HepG2 (cell line): ENCODE measurements around the gene TM2D3. TPM values are rescaled to one million over a fixed set of nuclear protein-coding genes. Genes with fewer than 3 reads are reported as not detected.

Source experiments
- ATAC-seq: fragments of 200-7000 bp; cut with Tn5 transposase; 3 replicates; pipeline ENCODE4 v1.9.1; 2020; ENCODE audit warnings: mild to moderate bottlenecking, moderate library complexity
- BruUV-seq: library from RNA; stranded (reverse); fragments of 400-500 nt; replicated peaks from 2 replicates; lab custom pipeline; 2021; lab: Mats Ljungman, UMichigan
- CTCF ChIA-PET: fragments of 300-600 bp; formaldehyde crosslinking; extraction: SDS; loops from one replicate; lab custom pipeline; 2021; ENCODE audit warnings: low total read pairs, inconsistent platforms, low intra/inter-chr PET ratio; lab: Yijun Ruan, JAX
- POLR2A ChIA-PET: fragments of 350-600 bp; sonication (Branson Sonifier 250); formaldehyde crosslinking; loops from one replicate; lab custom pipeline; 2020; ENCODE audit warnings: antibody characterized with exemption, inconsistent platforms; lab: Yijun Ruan, JAX
- DNase-seq: peaks from one replicate; pipeline ENCODE4 v3.0.0-alpha.2; 2015; ENCODE audit warnings: low spot score
- FAIRE-seq: peaks from 3 replicates; lab custom pipeline; 2011; peaks lifted over from hg19 to GRCh38; lab: Jason Lieb, UNC
- H2AFZ ChIP-seq: one replicate; pipeline ENCODE4 v1.6.1; 2011; ENCODE audit warnings: low read length, inconsistent platforms
- H3K27ac ChIP-seq: fragments of 300-600 bp; 3 replicates; pipeline ENCODE4 v1.8.0; 2011; ENCODE audit warnings: mixed run types, mild to moderate bottlenecking, mixed read lengths, low read length, inconsistent platforms; ENCODE audit not compliant: insufficient read depth; ENCODE audit errors: extremely low read length
- H3K27me3 ChIP-seq, 2 experiments: fragments of 200-600 bp in 1 of 2; 2 replicates in 1 of 2; 3 replicates in 1 of 2; pipeline versions ENCODE4 v1.6.0 to v1.8.0; 2011; ENCODE audit warnings: low read length in 2 of 2, mild to moderate bottlenecking in 2 of 2, moderate library complexity in 2 of 2, inconsistent platforms in 1 of 2; ENCODE audit not compliant: insufficient read depth in 2 of 2, control insufficient read depth in 1 of 2
- H3K36me3 ChIP-seq, 2 experiments: fragments of 200-600 bp in 1 of 2; replicated peaks in 1 of 2; 2 replicates in 1 of 2; 3 replicates in 1 of 2; pipeline versions ENCODE4 v1.5.1 to v1.8.0; 2011; ENCODE audit warnings: low read length in 2 of 2, inconsistent platforms in 1 of 2; ENCODE audit not compliant: insufficient read depth in 2 of 2, control insufficient read depth in 1 of 2
- H3K4me1 ChIP-seq: 2 replicates; pipeline ENCODE4 v1.5.1; 2012; ENCODE audit warnings: low read length, inconsistent platforms; ENCODE audit not compliant: insufficient read depth
- H3K4me2 ChIP-seq: 2 replicates; pipeline ENCODE4 v1.6.0; 2011; ENCODE audit warnings: low read depth, low read length, inconsistent platforms
- H3K4me3 ChIP-seq, 3 experiments: fragments of 200-600 bp in 1 of 3; sonication (generic), shearing (Covaris generic) in 1 of 3; replicated peaks in 1 of 3; 2 replicates each; pipeline ENCODE4 v1.5.1; 2011 to 2016; ENCODE audit warnings: low read length in 3 of 3, inconsistent platforms in 2 of 3, low read depth in 2 of 3, mild to moderate bottlenecking in 2 of 3, control low read depth in 1 of 3, mixed read lengths in 1 of 3; ENCODE audit not compliant: insufficient read depth in 1 of 3
- H3K79me2 ChIP-seq: one replicate; pipeline ENCODE4 v1.6.1; 2011; ENCODE audit warnings: low read length, inconsistent platforms; ENCODE audit not compliant: insufficient read depth
- H3K9ac ChIP-seq: 2 replicates; pipeline ENCODE4 v1.6.0; 2011; ENCODE audit warnings: mild to moderate bottlenecking, low read depth, low read length, inconsistent platforms; ENCODE audit not compliant: insufficient read depth
- H3K9me3 ChIP-seq: 2 replicates; pipeline ENCODE4 v1.5.1; 2012; ENCODE audit warnings: mild to moderate bottlenecking, low read length
- H4K20me1 ChIP-seq: 2 replicates; pipeline ENCODE4 v1.6.0; 2011; ENCODE audit warnings: inconsistent platforms, mild to moderate bottlenecking, low read length, moderate library complexity; ENCODE audit not compliant: insufficient read depth
- ATAD3A ChIP-seq: sonication (generic); formaldehyde crosslinking; IDR thresholded peaks from 2 replicates; pipeline ENCODE4 v1.4.0; 2020; ENCODE audit warnings: missing genetic modification reagents
- ATF3 ChIP-seq: sonication (generic); formaldehyde crosslinking; IDR thresholded peaks from 2 replicates; pipeline ENCODE4 v1.4.0; 2020; ENCODE audit warnings: missing genetic modification reagents
- FOXO4 ChIP-seq: sonication (generic); formaldehyde crosslinking; conservative IDR thresholded peaks from 2 replicates; pipeline ENCODE4 v1.8.1; 2023; ENCODE audit warnings: missing genetic modification reagents
- GPN1 ChIP-seq: sonication (generic); formaldehyde crosslinking; IDR thresholded peaks from 2 replicates; pipeline ENCODE4 v1.5.1; 2020; ENCODE audit warnings: missing genetic modification reagents, borderline replicate concordance
- POLR2A ChIP-seq, 2 experiments: IDR thresholded peaks; 2 replicates each; pipeline ENCODE4 v1.6.1; 2011; ENCODE audit warnings: low read depth in 2 of 2, low read length in 2 of 2, mild to moderate bottlenecking in 1 of 2, moderate library complexity in 1 of 2; ENCODE audit not compliant: insufficient read depth in 1 of 2
- RBM39 ChIP-seq: fragments of 200-400 bp; formaldehyde crosslinking; IDR thresholded peaks from one replicate; pipeline ENCODE4 v1.6.1; 2018; ENCODE audit warnings: antibody characterized with exemption, mild to moderate bottlenecking, low read depth, low read length; ENCODE audit not compliant: poor library complexity, severe bottlenecking
- ZNF687 ChIP-seq: sonication (generic); formaldehyde crosslinking; IDR thresholded peaks from 2 replicates; pipeline ENCODE4 v1.5.1; 2020; ENCODE audit warnings: mild to moderate bottlenecking, missing genetic modification reagents, moderate library complexity
- WGBS: methylation state at CpG from one replicate; pipeline ENCODE4 v1.1.6; 2017; ENCODE audit warnings: low lambda C conversion rate; 5-methylcytosine and 5-hydroxymethylcytosine counted together
- in situ Hi-C: cut with HindIII; loops from 2 replicates; pipeline ENCODE4 v1.10.0; 2017; ENCODE audit warnings: low pct_unique_long_range_greater_than_20kb; ENCODE audit not compliant: extremely low pct_ligation_motif_present
- intact Hi-C: fragments of 100-400 bp; cut with micrococcal nuclease; formaldehyde crosslinking; loops from one replicate; pipeline ENCODE4 v1.10.0; 2022; ENCODE audit not compliant: unreplicated experiment
- polyA plus RNA-seq, 8 experiments: library from polyadenylated mRNA; depleted of rRNA in 3 of 8; stranded (reverse) in 7 of 8; unstranded in 1 of 8; fragments of >200 nt; fragmentation: Illumina TruSeq in 4 of 8; extraction: Trizol in 4 of 8; gene quantifications; 2 replicates each; pipeline versions ENCODE4 v1.2.1 to v1.2.3, GENCODE V29; 2011 to 2016; ENCODE audit warnings: low read depth in 4 of 8, missing spikeins in 1 of 8, mixed read lengths in 1 of 8; ENCODE audit not compliant: insufficient read depth in 1 of 8
- total RNA-seq, 5 experiments: library from RNA; depleted of rRNA; stranded (reverse); fragments of >200 nt; fragmentation: Illumina TruSeq; extraction: Trizol; gene quantifications; 2 replicates each; pipeline ENCODE4 v1.2.3, GENCODE V29; 2016; ENCODE audit warnings: low read depth in 1 of 5

Gene TM2D3
- total and polyA plus RNA-seq, 2 of the 13 experiments (the other 11 are each of a cell fraction or from before 2014, with no cell fraction given) = 31.1 to 72.7 TPM

- ATAC-seq = no peak
- Histone ChIP-seq H3K9me3 (no peaks in the 10 kb centered on the region), H3K4me1 (peaks cover 63% of the 10 kb centered on the region), H3K27me3 (no peaks in the 10 kb centered on the region), H3K79me2 (peaks cover 7% of the 10 kb centered on the region), H2AFZ (no peak overlapping the region), H3K4me2 (no peak overlapping the region), H3K9ac (no peak overlapping the region)
- 93% methylated on average over 17 of the region's 23 CpGs for WGBS
- in situ Hi-C loops = no loop called here
- BruUV-seq = no TSS peak
- POLR2A ChIA-PET = no interaction called here
- no peak for DNase-seq
- no peak for FAIRE-seq
- intact Hi-C loops = no loop called here
- TF ChIP-seq ATAD3A (CRISPR knock-in tag) (no peak), ZNF687 (CRISPR knock-in tag) (peak; percentile 33; the same call in 1 of the 2 replicates), GPN1 (CRISPR knock-in tag) (no peak), ATF3 (CRISPR knock-in tag) (no peak), POLR2A (IDR thresholded peaks at IDR 0.05; ENCODE audit: insufficient read depth in 1 of 2, low read depth in 2 of 2, low read length in 2 of 2) (no peak), RBM39 (no peak), FOXO4 (CRISPR knock-in tag) (no peak)
- TF ChIP-seq, all 625 proteins: peak for 1
- no peak overlapping the region for H3K27ac ChIP-seq
- no peak overlapping the region for H3K4me3 ChIP-seq
- H4K20me1 ChIP-seq = no peaks in the 10 kb centered on the region
- CTCF ChIA-PET = no interaction called here
- H3K36me3 ChIP-seq = peaks cover 0 to 6% of the 10 kb centered on the region in 2 experiments; a peak in 2 of 5 replicates
Measured at GRCh38 chr15:101609742-101610610, 42.2 kb downstream of the TM2D3 start.
